ENCODE results near the gene IL1RAPL1.

GRCh38 chrX:28659269-28659668, 72.0 kb downstream of the IL1RAPL1 start:
- TF ChIP-seq, protein P1, sequence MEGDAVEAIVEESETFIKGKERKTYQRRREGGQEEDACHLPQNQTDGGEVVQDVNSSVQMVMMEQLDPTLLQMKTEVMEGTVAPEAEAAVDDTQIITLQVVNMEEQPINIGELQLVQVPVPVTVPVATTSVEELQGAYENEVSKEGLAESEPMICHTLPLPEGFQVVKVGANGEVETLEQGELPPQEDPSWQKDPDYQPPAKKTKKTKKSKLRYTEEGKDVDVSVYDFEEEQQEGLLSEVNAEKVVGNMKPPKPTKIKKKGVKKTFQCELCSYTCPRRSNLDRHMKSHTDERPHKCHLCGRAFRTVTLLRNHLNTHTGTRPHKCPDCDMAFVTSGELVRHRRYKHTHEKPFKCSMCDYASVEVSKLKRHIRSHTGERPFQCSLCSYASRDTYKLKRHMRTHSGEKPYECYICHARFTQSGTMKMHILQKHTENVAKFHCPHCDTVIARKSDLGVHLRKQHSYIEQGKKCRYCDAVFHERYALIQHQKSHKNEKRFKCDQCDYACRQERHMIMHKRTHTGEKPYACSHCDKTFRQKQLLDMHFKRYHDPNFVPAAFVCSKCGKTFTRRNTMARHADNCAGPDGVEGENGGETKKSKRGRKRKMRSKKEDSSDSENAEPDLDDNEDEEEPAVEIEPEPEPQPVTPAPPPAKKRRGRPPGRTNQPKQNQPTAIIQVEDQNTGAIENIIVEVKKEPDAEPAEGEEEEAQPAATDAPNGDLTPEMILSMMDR (IDR thresholded peaks at IDR 0.05): peak; percentile 40
- TF ChIP-seq ZFX (IDR thresholded peaks at IDR 0.05; ENCODE audit: borderline replicate concordance): no peak
